Stimulated activated CD4-positive, alpha-beta T cell treated with anti-CD3 and anti-CD28 coated beads, Interleukin-4, amount 100 ng/mL, for 24 hours (primary cell): Measurements from ENCODE around the gene NTF4.
A peak's percentile ranks its signal among the peaks of the same experiment; 100 is the strongest.

Experiments
- DNase-seq: peaks from one replicate; pipeline ENCODE4 v3.0.0-alpha.2; 2020

The NTF4 gene

GRCh38 chr19:49064768-49065611 lies at the start of gene NTF4:
Gene NTF4 (minus strand): TSS chr19:49064818. CDS start chr19:49061997, 2,821 bp downstream.
- no peak for DNase-seq

GRCh38 chr19:49113762-49114629 lies 49.4 kb upstream of the NTF4 start, which contains the start of gene LIN7B:
Gene LIN7B (plus strand): TSS chr19:49114370. CDS start chr19:49114405, 35 bp downstream.
- DNase-seq = peak; percentile 63

DNA sequence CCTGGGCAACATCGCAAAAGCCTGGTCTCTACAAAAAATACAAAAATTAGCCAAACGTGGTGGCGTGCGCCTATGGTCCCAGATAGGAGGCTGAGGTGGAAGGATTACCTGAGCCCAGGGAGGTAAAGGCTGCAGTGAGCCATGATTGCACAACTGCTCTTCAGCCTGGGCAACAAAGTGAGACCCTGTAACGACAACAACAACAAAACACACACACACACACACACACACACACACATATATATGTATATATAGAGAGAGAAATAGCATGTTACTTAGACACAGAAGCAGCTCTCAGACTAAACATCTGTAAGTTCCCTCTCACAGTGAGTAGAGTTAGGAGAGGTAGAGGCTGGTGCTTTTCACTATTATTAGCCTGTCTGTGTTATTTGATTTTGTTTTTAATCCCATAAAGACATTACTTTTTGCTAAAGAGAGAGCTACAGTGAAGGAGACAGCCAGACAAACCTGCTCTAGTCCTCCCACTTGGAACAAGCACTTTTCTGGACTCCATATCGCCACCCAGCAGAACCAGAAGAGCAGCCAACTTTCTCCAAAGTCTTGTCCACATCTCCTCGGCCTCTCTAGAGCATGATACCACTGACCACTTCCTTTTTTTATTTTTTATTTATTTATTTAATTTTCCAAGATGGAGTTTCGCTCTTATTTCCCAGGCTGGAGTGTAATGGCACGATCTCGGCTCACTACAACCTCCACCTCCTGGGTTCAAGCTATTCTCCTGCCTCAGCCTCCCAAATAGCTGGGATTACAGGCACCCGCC lies 46.8 kb upstream of the NTF4 start:
- no peak for DNase-seq

DNA sequence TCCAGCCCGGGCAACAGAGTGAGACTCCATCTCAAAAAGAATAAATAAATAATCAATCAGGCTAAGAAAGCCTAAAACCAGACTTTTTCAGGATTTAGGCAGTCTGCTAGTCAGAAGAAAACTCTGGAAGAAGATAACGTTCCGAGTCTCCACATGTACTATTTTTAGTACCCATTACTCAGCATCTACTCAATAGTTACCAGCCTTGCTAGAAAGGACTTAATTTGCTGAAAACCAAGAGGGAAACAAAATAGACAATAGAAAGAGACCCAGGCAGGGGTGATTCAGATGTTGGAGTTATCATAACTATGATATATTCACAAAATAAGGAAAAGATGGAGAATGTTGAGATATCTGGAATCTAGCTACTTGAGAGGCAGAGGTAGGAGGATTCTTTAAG lies 45.9 kb upstream of the NTF4 start:
- no peak for DNase-seq

- DNase-seq = no peak
Measured at GRCh38 chr19:49109569-49110233, 45.1 kb upstream of the NTF4 start.

DNA sequence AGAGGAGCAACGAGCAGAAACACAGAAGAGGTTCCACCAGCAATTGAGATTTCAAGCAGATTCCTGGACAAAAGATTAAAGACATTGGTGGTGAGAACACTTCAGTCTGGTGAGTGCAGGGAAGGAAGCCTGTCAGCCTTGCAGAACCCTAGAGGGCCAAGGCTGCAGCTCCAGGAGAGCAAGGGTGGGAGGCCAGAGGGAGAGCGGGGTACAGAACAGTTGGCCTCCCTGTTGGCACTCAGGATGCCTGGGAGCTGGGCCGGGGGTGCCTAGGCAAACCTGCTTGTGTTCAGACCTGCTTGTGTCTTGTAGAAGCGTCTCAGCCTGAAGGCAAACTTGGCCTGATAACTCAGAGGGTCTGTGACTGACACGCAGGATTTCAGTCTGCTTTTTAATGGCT lies 44.4 kb upstream of the NTF4 start:
- no peak for DNase-seq

DNA sequence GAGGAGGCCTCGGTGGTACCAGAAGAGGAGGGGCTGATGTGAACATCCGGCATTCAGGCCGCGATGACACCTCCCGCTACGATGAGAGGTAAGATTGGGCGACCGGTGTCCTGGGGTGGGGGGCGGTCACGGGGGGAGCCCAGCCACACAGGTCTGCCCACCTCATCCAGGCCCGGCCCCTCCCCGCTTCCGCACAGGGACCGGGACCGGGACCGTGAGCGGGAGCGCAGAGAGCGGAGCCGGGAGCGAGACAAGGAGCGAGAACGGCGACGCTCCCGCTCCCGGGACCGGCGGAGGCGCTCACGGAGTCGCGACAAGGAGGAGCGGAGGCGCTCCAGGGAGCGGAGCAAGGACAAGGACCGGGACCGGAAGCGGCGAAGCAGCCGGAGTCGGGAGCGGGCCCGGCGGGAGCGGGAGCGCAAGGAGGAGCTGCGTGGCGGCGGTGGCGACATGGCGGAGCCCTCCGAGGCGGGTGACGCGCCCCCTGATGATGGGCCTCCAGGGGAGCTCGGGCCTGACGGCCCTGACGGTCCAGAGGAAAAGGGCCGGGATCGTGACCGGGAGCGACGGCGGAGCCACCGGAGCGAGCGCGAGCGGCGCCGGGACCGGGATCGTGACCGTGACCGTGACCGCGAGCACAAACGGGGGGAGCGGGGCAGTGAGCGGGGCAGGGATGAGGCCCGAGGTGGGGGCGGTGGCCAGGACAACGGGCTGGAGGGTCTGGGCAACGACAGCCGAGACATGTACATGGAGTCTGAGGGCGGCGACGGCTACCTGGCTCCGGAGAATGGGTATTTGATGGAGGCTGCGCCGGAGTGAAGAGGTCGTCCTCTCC lies 43.2 kb upstream of the NTF4 start:
- no peak for DNase-seq

- peak; percentile 71 for DNase-seq
Measured at GRCh38 chr19:49106648-49107135, 42.1 kb upstream of the NTF4 start.

GRCh38 chr19:49104229-49104864 lies 39.7 kb upstream of the NTF4 start:
- no peak for DNase-seq

DNA sequence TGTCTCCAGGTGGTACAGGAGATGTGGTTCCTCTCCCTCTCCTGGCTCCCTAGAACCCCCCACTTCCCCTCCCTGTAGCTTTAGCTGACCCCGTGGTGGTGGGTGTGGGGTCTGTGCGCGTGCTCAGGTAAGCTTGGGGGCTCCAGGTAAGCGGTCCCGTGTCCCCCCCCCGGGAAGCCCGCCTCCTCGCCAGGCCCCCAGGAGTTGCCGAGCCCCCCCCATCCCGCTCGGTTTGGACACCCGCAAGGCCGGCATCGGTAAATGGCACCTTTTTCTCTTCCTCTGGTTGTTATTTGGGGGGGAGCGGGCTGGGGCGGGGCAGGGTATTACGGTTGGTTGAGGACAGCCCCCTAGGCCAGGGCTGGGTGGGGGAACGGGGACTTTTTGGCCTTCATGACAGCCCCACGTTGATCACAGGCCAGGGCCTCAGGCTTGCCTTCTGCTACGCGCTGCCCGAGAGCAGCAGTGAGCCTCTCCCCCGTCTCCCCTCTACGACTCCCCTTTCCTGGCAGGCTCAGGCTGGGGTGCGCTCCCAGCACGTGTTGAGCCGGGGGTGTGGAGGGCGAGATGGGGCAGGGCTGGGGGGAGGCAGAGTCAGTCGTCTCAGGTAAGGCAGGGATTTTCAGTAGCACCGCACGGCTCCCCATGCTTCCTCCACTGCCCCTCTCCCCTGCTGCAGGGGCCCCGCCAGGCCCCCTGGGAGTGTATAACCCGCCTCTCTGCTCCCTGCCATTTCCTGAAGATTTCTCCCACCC lies 38.9 kb upstream of the NTF4 start:
- no peak for DNase-seq

GRCh38 chr19:49102303-49102702 lies 37.7 kb upstream of the NTF4 start:
- no peak for DNase-seq

GRCh38 chr19:49101160-49101559 lies 36.5 kb upstream of the NTF4 start:
- DNase-seq = no peak

GRCh38 chr19:49098795-49099194 lies 34.2 kb upstream of the NTF4 start:
- DNase-seq = no peak

DNA sequence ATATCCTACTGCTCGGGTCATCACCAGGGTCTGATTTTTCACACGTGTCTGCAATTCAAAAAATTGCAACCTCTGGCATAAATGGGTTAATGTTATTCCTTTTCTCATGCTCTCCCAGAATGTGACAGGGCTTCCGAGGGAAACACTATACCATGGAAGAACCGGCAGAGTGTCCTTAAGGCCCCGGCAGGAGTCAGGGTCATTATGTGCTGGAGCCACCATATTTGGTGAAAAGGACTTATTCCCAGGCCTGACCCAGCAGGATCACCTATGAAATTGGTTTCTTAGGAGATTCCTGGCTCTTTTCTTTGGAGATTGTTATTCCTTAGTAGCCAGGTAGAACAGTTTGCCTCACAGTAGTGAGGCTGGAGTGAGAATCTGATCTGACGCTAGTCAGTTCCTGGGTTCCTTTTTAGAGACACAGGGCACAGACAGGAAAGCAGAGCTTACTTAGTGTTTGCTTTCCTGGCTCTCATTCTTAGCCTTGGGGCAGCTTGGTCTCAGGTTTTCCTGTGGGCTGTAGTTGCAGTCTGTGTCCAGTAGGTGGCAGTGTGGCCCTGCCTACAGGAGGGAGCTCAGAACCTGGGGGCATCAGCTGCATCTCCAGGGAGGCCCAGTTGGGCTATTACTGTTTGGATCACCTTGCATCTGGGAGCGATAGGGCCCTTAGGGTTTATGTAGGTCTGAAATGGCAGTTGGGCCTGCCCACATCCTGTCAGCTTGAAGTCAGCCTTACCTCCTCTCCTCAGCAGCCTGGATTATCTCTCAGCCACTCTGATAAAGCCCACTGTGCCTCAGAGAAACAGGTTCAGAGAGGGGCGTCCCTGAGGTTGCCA lies 33.1 kb upstream of the NTF4 start:
- peak; percentile 76 for DNase-seq

DNA sequence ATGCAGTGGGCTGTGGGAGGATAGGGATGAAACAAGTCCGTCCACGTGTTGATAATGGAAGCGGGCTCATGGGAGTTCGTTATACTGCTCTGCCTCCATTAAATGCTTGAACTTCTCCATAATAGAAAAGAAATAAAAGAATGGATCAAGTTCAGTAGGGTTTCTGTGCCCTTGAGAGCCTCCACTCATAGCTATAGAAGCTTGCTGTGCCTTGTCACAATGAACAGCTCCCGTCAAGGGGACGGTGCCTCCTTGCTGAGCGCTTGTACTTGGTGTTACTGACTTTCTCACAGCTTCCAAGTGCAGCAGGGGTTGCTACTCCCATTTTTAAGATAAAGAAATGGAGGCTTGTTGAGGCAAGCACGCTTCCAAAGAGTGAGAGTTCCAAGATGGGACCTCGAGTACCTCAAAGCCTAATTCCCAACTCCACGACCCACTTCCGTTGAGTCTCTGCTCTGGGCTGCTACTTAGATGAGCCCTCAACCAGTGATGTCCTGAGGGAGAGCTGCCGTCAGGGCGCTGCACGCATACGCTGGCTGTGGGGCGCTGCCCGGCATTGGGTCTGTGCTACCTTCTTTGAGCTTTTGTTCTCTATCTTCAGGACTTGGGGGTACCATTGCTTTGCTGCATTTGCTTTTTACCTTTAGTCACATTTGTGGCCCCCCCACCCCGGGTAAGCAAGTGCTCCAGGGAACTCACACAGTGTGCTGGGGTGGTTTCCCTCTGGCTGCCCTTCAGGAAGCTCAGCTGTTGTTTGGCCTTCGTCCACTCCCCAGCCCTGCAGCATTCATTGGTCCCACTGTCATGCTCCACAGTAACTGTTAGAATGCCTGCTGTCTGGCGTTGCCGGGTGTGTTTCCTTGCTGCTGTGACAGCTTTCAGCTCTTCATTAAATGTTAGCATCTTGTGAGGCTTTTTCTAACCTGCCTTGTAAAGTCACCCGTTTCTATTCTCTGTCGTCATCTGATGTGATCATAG lies 30.2 kb upstream of the NTF4 start:
- DNase-seq = no peak

DNA sequence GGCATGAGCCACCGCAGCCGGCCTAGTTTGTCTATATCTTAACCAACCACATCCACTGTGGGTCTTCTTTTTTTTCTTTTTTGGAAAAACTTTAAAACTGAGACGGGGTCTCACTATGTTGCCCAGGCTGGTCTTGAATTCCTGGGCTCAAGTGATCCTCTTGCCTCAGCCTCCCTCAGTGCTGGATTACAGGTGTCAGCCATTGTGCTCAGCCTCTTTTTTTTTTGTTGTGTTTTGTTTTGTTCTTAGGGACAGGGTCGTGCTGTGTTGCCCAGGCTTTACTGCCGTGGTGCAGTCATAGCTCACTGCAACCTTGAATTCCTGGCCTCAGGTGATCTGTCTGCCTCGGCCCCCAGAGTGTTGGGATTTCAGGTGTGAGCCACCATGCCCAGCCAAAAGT lies 28.1 kb upstream of the NTF4 start:
- no peak for DNase-seq

DNA sequence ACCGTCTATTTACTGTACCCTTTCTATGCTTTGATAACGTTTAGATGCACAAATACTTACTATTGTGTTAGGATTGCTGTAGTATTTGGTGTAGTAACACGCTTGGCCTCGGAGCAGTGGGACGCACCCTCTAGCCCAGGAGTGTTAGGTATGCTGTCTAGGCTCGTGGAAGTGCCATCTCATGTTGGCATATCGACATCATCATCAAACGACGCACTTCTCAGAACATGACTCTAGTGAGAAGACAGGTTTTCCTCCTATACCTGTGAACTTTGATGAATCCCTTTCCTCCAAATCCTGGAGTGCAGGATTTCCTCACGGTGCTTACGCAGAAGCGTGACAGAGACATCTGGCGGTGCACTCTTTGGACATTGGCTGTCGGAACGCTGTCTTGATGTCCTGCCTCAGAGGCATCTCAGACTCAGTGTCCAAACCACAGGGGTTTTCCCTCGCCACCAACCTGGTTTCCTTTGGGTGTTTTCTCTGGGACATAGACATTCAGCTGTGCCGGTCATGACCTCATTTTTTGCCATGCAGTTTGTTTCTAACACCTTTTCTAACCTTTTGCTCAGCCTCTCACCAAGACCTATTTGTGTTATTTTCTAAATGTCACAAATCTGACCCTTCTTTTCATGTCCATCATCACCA lies 26.9 kb upstream of the NTF4 start:
- no peak for DNase-seq
